Activated T-cell treated with anti-CD3 and anti-CD28 coated beads, Interleukin-2, amount 50 U/mL, for 1 hour (primary cell): Measurements from ENCODE around the gene BMP7.

Experiments used
- DNase-seq: peaks from one replicate; pipeline ENCODE4 v3.0.0-alpha.2; 2020

BMP7 gene

DNA sequence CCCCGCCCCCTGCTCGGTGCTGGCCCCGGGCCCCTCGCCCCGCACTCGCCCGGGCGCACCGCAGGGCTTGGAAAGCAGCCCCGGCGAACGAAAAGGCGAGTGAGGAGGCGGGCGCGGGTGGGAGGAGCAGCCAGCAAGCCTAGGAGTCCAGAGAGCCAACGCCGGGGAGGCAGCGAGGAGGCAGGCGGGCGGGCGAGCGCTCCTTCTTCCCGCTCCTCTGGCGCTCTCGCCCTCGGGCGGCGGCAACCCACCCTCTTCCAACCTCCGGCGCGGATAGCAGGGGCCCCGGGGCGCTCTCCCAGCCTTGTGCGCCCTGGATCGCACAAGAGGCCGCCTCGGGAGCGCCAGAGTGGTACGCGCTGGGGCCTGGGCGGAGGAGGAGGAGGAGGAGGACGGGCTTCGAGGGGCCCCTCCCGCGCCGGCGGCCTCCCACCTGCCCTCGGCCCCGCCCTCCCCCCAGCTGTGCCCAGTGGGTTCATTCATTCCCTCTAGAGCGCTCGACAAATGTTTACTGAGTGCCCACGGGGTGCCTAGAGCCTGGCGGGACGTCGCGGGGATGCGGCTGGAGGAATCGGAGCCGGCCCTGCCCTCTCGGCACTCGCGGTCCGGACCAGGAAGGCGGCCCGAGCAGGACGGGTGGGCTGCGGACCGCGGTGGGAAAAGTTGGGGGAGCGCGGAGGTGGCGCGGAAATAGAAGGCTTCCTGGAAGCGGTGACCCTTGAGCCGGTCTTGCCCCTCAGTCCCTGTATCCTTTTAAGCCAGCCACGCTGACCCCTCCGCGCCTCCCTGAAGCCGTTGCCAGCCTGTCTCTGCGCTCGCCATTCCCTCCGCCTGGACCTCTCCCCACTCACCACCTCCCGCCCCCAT, at the start of gene BMP7:
Gene BMP7 (minus strand): TSS at position 351 of the 867 bp plus-strand sequence. CDS start 519 bp downstream, outside the sequence.
- no peak for DNase-seq

DNA sequence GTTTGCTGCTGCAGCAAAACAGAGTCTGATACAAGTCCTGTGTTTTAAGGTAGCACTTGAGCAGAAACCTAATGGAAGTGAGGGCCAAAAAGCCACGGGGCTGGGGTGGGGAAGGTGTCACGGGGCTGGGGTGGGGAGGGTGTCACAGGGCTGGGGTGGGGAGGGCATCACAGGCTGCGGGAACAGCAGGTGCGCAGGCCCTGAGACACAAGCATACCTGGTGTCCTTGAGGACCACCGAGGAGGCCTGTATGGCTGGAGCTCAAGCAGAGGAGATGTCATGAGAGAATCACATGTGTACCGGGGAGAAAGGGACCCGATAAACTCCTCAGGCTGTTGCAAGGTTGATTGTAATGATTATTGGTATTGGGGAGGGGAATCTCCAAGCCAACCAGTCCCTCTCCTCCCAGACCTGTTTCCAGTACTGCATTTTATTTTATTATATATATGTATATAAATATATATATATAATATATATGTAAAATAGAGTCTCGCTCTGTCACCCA, 49.6 kb upstream of the BMP7 start:
- DNase-seq: no peak

- DNase-seq: no peak
These were observed 48.9 kb upstream of the BMP7 start for GRCh38 chr20:57315083-57315975.

- no peak for DNase-seq
These were observed 47.5 kb upstream of the BMP7 start for GRCh38 chr20:57313951-57314350.

GRCh38 chr20:57313230-57313629, 46.8 kb upstream of the BMP7 start:
- DNase-seq: no peak

- no peak for DNase-seq
These were observed 45.7 kb upstream of the BMP7 start for GRCh38 chr20:57312138-57312537.

GRCh38 chr20:57310821-57311514, 44.5 kb upstream of the BMP7 start:
- no peak for DNase-seq

GRCh38 chr20:57309544-57310115, 43.2 kb upstream of the BMP7 start:
- DNase-seq: no peak

- DNase-seq: no peak
These were observed 42.2 kb upstream of the BMP7 start for GRCh38 chr20:57308451-57309271.

- DNase-seq: no peak
These were observed 40.3 kb upstream of the BMP7 start for GRCh38 chr20:57306747-57307146.

GRCh38 chr20:57301026-57301425, 34.6 kb upstream of the BMP7 start:
- DNase-seq: no peak

DNA sequence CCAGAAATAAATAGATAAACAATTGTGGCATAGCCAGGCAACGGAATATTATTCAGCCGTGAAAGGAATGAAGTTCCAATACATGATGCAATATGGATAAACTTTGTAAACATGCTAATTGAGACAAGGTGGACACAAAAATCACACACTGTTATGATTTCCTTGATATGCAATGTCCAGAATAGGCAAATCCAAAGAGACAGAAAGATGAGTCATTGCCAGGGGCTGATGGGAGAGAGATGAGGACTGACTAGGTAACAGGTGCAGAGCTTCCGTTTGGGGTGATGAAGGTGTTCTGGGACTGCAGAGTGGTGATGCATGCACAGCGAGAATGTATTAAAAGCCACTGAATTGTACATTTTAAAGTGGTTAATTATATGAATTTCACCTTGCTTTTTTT, 32.0 kb upstream of the BMP7 start:
- DNase-seq: no peak

- DNase-seq: no peak
These were observed 28.1 kb upstream of the BMP7 start for GRCh38 chr20:57294550-57294949.

- no peak for DNase-seq
These were observed 27.6 kb upstream of the BMP7 start for GRCh38 chr20:57293995-57294394.

- DNase-seq: no peak
These were observed 26.2 kb upstream of the BMP7 start for GRCh38 chr20:57292611-57293010.

GRCh38 chr20:57291694-57292093, 25.3 kb upstream of the BMP7 start:
- no peak for DNase-seq

DNA sequence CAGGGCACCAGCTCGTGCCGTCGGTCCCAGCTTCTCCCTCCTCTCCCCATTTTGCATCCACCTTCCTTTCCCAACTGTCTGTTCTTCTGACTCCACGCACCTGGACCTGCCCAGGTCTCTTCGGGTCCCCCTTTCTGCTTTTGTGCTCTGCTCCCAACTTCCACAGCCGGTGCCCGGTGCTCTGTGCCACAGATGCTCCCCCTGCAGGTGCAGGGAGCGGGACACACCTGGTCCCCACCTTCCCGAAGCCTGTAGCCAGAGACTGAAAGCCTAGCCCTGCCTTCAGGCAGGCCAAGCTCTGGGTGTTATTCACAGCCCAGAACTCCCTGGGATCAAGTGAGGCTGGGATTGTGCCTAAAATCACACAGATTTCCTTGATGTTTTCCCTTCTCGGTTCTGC, 24.6 kb upstream of the BMP7 start:
- DNase-seq: no peak

GRCh38 chr20:57290178-57290484, 23.7 kb upstream of the BMP7 start:
- no peak for DNase-seq

- DNase-seq: no peak
These were observed 23.1 kb upstream of the BMP7 start for GRCh38 chr20:57289391-57290177.

- DNase-seq: no peak
These were observed 22.3 kb upstream of the BMP7 start for GRCh38 chr20:57288651-57289277.

- no peak for DNase-seq
These were observed 21.5 kb upstream of the BMP7 start for GRCh38 chr20:57287901-57288300.
